Measurements from ENCODE around the gene FBXO41. TPM values are rescaled to one million over a fixed set of nuclear protein-coding genes. Genes with fewer than 3 reads are reported as not detected.
"Not testable (repeated sequence)": the region's sequence is repeated elsewhere in the genome, so short reads cannot be mapped to it uniquely, and the experiment has no call there.

FBXO41 gene
- total and polyA plus RNA-seq, 9 donors = 1.7 to 3.1 (median 2.9) TPM

DNA sequence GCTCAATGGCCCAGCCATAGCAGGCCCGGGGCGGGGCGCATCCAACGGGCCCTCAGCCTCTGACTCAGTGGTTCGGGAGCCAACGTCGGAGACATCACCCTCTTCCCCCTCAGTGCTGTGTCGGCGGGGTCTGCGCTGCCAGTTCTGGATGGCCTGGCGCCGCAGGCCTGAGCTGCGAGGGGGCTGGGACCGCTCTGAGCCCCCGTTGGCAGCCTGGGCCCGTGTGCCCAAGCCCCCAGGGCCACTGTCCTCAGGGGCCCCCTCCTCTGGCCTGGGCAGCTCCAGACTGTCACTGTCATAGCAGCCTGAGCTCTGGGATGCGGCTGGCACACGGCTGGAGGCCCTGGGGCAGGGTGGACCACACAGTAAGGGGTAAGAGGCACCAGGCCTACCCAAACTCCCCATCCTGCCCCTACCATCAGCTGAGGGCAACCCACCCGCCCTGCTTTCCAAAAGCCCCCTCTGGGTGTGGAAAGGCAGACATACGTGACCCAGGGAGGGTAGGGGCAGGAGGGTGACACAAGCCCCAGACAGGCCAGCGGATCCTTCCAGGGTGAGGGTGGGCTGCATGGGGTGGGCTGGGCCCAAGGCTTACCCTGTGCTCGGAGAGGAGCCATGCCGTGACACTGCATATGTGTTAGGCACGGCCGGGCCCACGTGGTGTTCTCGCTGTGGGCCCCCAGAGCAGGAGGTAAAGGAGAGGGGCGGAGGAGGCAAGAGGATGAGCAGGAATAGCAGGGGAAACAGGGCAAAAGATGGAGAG is 18.8 kb downstream of the FBXO41 start:
- intact Hi-C loops (cut with DNase I) = no loop called here
- Histone ChIP-seq H3K9me3 (no peaks in the 10 kb centered on the region), H3K36me3 (no peaks in the 10 kb centered on the region), H3K4me1 (ENCODE audit: insufficient read depth) (peaks cover 3% of the 10 kb centered on the region), H3K27ac (no peak overlapping the region), H3K27me3 (no peaks in the 10 kb centered on the region), H3K4me3 (no peak overlapping the region)
- 91 to 93% (median 92%) methylated on average over 28 of the region's 28 CpGs for WGBS, 3 donors
- TF ChIP-seq POLR2A (IDR thresholded peaks at IDR 0.05) (no peak), EP300 (IDR thresholded peaks at IDR 0.05) (no peak)
- TF ChIP-seq, protein P1, sequence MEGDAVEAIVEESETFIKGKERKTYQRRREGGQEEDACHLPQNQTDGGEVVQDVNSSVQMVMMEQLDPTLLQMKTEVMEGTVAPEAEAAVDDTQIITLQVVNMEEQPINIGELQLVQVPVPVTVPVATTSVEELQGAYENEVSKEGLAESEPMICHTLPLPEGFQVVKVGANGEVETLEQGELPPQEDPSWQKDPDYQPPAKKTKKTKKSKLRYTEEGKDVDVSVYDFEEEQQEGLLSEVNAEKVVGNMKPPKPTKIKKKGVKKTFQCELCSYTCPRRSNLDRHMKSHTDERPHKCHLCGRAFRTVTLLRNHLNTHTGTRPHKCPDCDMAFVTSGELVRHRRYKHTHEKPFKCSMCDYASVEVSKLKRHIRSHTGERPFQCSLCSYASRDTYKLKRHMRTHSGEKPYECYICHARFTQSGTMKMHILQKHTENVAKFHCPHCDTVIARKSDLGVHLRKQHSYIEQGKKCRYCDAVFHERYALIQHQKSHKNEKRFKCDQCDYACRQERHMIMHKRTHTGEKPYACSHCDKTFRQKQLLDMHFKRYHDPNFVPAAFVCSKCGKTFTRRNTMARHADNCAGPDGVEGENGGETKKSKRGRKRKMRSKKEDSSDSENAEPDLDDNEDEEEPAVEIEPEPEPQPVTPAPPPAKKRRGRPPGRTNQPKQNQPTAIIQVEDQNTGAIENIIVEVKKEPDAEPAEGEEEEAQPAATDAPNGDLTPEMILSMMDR (IDR thresholded peaks at IDR 0.05) = no peak
- no peak for DNase-seq

DNA sequence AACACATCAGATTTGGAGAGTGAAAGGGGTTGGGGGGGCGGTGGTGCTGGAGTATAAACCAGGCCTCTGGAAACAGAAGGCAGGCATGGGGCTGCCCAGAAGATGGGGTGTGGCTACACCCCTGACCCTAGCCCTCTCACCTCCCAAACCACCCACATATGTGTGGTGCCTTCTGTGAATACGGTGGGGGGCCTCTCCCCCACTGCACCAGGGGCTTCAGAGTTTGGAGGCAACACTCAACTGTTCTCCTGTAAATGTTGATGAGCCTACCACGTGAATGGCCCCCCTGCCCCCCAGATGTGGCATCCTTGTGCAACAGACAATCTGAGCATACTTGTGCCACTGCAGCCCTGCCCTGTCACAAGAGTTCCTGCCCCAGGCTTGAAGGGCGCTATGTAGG is 19.5 kb downstream of the FBXO41 start:
- Histone ChIP-seq H3K4me3 (no peak overlapping the region), H3K36me3 (no peaks in the 10 kb centered on the region), H3K27ac (no peak overlapping the region), H3K4me1 (ENCODE audit: insufficient read depth) (peaks cover 3% of the 10 kb centered on the region), H3K27me3 (no peaks in the 10 kb centered on the region), H3K9me3 (no peaks in the 10 kb centered on the region)
- no peak for DNase-seq
- intact Hi-C loops (cut with DNase I) = no loop called here
- TF ChIP-seq, protein P1 (IDR thresholded peaks at IDR 0.05) = no peak
- TF ChIP-seq POLR2A (IDR thresholded peaks at IDR 0.05) (no peak), EP300 (IDR thresholded peaks at IDR 0.05) (no peak)
- 78 to 90% (median 79%) methylated on average over 4 of the region's 4 CpGs for WGBS, 3 donors

DNA sequence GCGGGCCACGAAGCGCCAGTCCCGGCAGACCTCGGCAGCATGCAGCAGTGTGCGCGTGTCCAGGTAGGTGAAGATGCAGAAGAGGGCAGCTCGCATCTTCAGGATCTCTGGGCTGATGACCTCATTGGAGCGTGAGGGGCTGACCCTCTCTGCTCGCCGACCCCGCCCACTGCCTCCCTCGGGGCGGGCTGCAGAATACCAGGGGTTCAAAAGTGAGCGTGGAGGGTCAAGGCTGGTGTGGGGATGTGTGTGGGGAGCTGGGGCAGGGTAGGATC is 20.0 kb downstream of the FBXO41 start:
- intact Hi-C loops (cut with DNase I) = no loop called here
- no peak overlapping the region for H3K4me3 ChIP-seq
- DNase-seq = no peak
- 88 to 90% (median 89%) methylated on average over 15 of the region's 15 CpGs for WGBS, 3 donors
- no peaks in the 10 kb centered on the region for H3K9me3 ChIP-seq
- H3K27me3 ChIP-seq = no peaks in the 10 kb centered on the region
- peaks cover 3% of the 10 kb centered on the region for H3K4me1 ChIP-seq (ENCODE audit: insufficient read depth)
- no peak overlapping the region for H3K27ac ChIP-seq
- no peaks in the 10 kb centered on the region for H3K36me3 ChIP-seq
- TF ChIP-seq POLR2A (IDR thresholded peaks at IDR 0.05) (no peak), EP300 (IDR thresholded peaks at IDR 0.05) (no peak)
- TF ChIP-seq, protein P1 (IDR thresholded peaks at IDR 0.05) = no peak

DNA sequence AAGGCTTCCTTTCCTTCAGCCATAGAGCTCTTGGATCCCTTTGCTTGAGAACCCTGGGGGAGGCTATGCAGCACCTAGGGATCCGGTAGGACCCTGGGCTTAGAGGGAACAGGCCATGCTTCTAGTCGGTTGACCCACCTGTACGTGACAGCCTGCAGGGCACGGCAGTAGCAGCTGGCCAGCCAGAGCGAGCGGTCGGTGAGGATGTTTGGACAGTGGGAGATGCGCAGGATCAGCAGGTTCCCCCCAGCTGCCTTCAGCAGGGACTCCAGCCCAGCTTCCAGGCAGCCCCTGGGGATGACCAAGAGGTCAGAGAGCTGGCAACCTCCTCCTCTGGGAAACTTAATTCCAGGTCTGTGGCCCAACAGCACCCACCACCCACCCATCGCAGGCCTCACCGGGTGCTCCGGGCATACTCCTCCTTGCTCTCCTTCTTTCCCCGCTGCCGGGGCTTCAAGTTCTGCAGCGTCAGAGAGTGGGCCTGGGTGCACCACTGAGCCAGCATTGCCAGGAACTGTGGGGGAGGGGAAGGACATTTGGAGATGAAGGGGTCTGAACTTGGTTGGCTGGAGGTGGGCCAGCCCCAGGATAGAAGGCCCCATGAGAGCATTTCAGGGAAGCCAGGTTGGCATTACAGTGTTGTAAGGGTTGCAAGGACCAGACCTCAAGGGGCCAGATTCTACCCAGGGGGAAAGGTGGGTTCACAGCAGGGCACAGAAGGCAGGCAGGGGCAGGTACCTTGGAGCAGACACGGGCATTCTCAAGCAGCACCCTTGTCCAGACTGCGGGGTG is 20.5 kb downstream of the FBXO41 start:
- no peak for DNase-seq
- no peaks in the 10 kb centered on the region for H3K36me3 ChIP-seq
- WGBS, 3 donors = 92% methylated on average over 16 of the region's 16 CpGs
- H3K27me3 ChIP-seq = no peaks in the 10 kb centered on the region
- TF ChIP-seq POLR2A (IDR thresholded peaks at IDR 0.05) (no peak), EP300 (IDR thresholded peaks at IDR 0.05) (no peak)
- TF ChIP-seq, protein P1 (IDR thresholded peaks at IDR 0.05) = no peak
- H3K9me3 ChIP-seq = no peaks in the 10 kb centered on the region
- peaks cover 1% of the 10 kb centered on the region for H3K4me1 ChIP-seq (ENCODE audit: insufficient read depth)
- H3K4me3 ChIP-seq = no peak overlapping the region
- H3K27ac ChIP-seq = no peak overlapping the region
- intact Hi-C loops (cut with DNase I) = no loop called here

DNA sequence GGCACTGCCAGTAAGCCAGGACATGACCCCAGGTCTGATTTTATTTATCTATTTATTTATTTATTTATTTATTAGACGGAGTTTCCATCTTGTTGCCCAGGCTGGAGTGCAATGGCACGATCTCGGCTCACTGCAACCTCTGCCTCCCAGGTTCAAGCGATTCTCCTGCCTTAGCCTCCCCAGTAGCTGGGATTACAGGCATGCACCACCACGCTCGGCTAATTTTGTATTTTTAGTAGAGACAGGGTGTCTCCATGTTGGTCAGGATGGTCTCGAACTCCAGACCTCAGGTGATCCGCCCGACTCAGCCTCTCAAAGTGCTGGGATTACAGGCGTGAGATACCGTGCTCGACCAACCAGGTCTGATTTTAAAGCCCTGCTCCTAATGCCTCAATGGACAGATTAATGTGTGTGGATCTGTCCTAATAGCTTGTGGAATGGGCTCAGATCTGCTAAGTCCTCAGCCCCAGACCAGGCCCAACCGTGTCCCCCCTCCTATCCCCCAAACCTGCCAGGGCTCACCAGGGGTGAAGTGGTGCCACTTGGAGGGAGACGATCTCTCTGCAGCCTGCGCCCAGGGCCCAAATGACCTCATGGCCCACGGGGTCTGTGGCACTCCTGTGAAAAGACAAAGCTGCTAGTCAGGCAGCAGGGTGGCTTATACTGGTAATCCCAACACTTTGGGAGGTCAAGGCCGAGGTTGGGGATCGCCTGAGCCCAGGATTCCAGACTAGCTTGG is 21.4 kb downstream of the FBXO41 start:
- H3K27ac ChIP-seq; H3K4me1 ChIP-seq (ENCODE audit: insufficient read depth); DNase-seq; H3K4me3 ChIP-seq; H3K36me3 ChIP-seq; intact Hi-C loops (cut with DNase I); H3K9me3 ChIP-seq; H3K27me3 ChIP-seq: not testable (repeated sequence)
- 89 to 90% (median 90%) methylated on average over 18 of the region's 18 CpGs for WGBS, 3 donors
